Fibroblast of gingiva (primary cell): Measurements from ENCODE around the gene HECTD3.
"Not testable (repeated sequence)": the region's sequence is repeated elsewhere in the genome, so short reads cannot be mapped to it uniquely, and the experiment has no call there.

Source experiments
- DNase-seq: peaks from one replicate; pipeline ENCODE4 v3.0.0-alpha.2; 2011; ENCODE audit warnings: low read depth

HECTD3 gene

GRCh38 chr1:44988531-44989156 lies 22.5 kb downstream of the HECTD3 start:
- DNase-seq, result no peak

- no peak for DNase-seq
Measured at GRCh38 chr1:44985747-44986359, 25.3 kb downstream of the HECTD3 start.

- not testable (repeated sequence) for DNase-seq
Measured at GRCh38 chr1:44977372-44977771, 33.8 kb downstream of the HECTD3 start.

- DNase-seq, result no peak
Measured at GRCh38 chr1:44976252-44976651, 34.9 kb downstream of the HECTD3 start.

GRCh38 chr1:44973645-44974044 lies 37.5 kb downstream of the HECTD3 start:
- no peak for DNase-seq

- no peak for DNase-seq
Measured at GRCh38 chr1:44970317-44970716, 40.8 kb downstream of the HECTD3 start.

- no peak for DNase-seq
Measured at GRCh38 chr1:44964396-44964795, 46.7 kb downstream of the HECTD3 start.

GRCh38 chr1:44962729-44963128 lies 48.4 kb downstream of the HECTD3 start:
- DNase-seq, result no peak

GRCh38 chr1:44962022-44962421 lies 49.1 kb downstream of the HECTD3 start:
- DNase-seq, result not testable (repeated sequence)

- DNase-seq, result peak; percentile 15
Measured at GRCh38 chr1:44957566-44957965, 53.6 kb downstream of the HECTD3 start.

- DNase-seq, result not testable (repeated sequence)
Measured at GRCh38 chr1:44956077-44956476, 55.0 kb downstream of the HECTD3 start.
